HuH-7 (cell line): ENCODE data around the gene CT47A7.
"Not testable (repeated sequence)": the region's sequence is repeated elsewhere in the genome, so short reads cannot be mapped to it uniquely, and the experiment has no call there.

ENCODE experiments used
- DNase-seq: peaks from one replicate; pipeline ENCODE4 v3.0.0; 2011; ENCODE audit warnings: low spot score

The CT47A7 gene

GRCh38 chrX:120956500-120956899, at the start of gene CT47A7:
CT47A7 (minus strand) TSS chrX:120956600; CDS start chrX:120956345, 255 bp downstream.
- DNase-seq, result not testable (repeated sequence)

GRCh38 chrX:121000589-121000988, 44.2 kb upstream of the CT47A7 start:
- peak; percentile 20 for DNase-seq

- no peak for DNase-seq
Measured at GRCh38 chrX:120999413-120999812, 43.0 kb upstream of the CT47A7 start.

DNA sequence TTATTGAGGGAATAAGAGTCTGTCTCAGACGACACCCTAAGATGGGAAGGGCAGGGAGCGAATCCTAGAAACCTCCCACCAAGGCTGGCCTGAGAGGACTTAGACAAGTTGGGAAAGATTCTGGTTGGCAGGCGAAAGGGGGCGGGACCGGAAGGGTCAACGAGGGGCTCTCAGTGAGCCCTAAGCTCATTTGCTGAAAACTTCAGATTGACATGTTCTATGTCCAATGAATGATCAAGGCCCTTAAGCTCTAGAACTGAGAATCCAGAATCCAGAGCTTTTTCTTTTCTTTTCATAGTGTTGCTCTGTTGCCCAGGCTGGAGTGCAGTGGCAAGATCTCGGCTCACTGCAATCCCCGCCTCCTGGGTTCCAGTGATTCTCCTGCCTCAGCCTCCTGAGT, 29.3 kb upstream of the CT47A7 start, which contains the start of gene CT47A1:
Gene CT47A1 (minus strand): TSS at position 101 of the 400 bp plus-strand sequence. CDS start 231 bp downstream, outside the sequence.
- not testable (repeated sequence) for DNase-seq
